HG02642 (cell line): ENCODE data around the gene MYT1.

Experiments
- ATAC-seq: cut with Tn5 transposase; IDR thresholded peaks from one replicate; pipeline ENCODE4 v1.9.1; 2021; ENCODE audit warnings: mild to moderate bottlenecking; ENCODE audit not compliant: unreplicated experiment, poor library complexity

Gene MYT1

DNA sequence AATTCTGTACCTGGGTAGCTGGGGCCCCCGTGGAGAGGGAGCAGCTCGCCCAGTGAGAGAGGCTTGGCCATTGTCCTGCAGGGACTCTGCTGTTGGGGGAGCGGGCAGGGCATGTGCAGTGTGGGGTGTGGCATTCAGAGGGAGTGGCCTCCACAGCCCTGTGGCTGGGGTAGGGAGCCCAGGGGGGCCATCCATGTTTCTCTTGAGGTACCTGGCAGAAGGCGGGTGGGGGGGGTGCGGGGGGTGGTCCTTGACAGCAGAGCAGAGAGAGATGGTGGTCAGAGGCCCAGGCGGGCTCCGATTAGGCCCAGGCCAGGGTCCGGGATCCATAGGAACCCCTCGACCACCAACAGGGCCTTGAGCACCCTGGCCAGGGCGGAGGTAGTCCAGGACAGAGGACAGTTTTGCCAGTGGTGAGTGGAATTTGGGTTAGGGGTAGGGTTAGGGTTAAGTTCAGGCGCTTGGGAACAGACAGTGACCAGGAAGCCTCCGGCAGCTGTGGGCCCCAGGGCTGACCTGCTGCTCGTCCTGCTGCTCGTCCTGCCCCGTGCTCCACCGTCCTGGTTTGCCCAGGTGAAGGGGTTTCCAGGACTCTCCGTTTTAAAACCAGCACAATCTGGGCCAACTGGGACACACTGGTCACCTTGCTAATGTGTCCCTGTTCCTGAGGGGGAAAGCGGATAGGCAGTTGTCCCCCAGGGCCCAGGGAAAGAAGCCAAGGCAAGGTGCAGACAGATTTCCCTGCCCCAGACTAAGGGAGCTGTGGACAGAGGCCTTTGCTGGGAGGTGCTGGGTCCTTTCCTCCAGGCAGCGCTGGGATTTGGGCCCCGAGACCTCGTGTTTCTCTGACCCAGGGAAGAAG is 24.8 kb upstream of the MYT1 start:
- ATAC-seq, result no peak

DNA sequence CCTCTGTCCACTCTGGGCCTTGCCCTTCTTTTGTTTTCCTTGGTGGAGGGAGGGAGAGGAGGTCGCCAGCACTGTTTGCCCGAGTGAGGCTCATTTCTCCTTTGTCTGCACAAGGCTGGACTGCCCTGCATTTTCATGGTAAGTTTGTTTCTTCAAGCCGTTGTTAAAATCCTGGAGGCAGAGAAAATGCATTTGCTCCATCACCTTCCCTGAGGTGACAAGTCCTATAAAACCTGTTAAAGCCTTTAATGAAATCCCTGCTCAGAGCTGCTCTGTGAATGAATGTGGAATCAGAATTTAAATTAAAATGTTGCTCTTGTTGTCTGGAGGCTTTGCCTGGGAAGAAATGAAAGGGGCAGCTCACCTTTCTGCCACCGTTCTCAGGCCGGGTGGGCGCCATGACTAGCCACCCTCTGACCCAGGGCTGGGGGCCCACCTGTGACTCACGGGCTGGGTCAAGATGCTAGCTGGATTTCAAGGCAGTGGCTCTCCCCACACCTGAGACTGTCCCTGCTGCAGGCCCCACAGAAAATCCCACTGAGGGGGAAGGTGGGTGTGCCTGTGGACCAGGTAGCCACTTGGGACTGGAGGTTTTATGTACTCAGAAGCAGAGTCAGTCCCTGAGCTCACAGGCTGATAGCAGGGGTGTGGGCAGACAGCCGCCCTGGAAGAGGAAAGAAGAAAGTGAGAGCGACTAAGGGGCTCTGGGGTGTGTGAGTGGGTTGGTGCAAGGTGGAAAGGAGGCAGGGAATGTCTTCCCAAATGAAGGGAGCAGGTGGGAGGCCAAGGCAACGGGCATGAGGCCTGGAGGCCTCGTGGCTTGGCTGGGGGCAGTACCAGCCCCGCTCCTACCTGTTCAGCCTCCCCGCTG is 24.0 kb upstream of the MYT1 start:
- ATAC-seq, result no peak

DNA sequence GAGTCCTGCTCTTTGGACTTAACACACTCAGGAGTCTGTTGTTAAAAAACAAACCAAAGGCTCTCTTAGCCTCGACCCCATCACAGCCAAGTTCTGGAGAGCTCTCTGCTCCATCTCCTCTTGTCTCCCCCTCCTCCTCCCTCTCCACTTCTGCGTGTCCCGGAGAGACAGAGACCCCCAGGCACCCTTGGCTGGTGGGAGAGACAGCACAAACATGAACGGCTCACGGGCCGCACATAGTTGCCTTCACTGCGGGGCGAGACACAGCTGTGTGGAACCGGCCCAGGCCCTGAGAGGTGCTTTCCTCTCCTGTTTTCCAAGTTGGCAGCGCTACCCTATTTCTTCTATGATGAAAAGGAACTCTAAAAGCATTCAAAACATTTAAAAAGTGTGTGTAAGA is 23.3 kb upstream of the MYT1 start:
- ATAC-seq, result no peak

DNA sequence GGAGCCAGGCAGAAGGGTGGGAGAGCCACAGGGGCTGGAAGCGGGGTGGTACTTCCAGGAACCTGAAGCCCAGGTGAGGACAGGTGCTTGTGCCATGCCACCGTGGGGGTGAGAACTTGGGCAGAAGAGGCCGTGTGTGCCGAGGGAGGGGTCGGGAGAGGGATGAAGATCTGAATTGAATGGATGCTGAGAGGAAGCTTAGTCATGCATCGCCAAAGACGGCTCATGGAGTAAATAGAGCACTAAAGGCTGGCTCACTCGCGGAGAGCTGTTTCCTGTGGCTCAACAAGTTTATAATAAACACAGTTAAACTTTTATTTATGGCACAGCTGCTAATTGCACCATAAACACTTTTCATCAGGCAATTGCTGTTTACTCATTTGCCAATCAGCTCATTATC is 21.7 kb upstream of the MYT1 start:
- no peak for ATAC-seq

DNA sequence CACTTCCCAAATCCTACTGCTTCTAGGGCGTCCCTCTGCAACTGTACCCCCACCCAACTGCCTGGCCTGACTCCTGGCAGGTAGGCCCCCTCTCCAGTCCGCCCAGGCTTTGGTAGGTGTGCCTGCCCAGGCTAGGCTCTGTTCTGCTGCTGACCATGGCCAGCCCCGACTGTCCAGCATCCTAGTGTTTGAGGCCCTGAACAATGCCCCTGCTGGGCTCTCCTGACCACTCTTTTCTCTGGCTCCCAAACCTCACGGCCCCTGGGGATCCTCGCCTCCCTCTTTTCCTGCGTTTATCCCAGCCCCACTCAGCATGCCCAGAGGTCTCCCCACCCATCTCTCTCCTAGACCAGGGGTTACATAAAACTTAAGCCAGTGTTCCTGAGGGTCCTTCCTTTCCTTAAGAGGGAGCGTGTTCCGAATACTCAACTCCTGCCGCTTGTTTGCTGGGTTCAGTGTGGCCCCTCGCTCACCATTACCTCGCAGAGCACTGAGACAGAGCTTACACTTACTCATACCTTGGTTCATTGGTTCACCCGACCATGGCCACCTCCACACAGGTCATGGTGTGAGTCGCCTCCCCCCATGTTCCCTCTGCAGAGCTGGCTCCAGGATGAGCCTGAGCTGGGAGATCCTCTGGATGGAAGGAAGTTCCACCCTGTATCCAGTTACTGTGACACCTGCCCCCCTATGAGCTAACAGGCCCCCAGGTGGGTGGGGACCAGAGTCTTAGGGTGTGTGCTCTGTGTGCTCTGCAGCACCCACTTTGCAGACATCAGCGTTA is 21.0 kb upstream of the MYT1 start:
- no peak for ATAC-seq

DNA sequence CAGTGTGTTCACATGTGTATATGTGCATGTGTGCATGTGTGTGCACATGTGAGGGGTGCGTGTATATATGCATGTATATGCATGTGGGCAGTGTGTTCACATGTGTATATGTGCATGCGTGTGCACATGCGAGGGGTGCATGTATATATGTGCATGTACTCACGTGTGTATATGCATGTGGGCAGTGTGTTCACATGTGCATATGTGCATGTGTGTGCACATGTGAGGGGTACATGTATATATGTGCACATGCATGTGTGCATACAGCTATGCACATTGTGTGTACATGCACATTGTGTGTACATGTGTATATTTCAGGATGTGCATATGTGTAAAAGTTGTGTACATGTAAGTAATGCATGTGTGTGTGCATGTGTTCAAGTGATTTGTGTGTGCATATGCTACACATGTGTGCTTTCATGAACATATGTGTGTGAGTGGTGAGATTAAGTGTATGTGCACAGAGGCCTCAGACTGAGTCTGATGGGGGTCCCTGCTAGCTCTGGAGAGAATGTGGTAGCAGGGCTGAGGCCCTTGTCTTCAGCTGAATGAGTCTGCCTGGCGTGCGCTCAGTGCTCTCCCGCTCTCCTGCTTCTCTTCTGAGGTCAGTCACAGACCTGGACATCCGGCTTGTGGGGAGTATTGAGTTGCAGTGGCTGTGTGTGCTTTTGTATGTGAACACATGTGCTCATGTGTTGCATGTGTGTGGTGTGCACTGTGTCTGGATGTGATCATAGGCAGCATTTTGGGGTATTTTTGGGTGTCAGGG is 19.9 kb upstream of the MYT1 start:
- no peak for ATAC-seq

DNA sequence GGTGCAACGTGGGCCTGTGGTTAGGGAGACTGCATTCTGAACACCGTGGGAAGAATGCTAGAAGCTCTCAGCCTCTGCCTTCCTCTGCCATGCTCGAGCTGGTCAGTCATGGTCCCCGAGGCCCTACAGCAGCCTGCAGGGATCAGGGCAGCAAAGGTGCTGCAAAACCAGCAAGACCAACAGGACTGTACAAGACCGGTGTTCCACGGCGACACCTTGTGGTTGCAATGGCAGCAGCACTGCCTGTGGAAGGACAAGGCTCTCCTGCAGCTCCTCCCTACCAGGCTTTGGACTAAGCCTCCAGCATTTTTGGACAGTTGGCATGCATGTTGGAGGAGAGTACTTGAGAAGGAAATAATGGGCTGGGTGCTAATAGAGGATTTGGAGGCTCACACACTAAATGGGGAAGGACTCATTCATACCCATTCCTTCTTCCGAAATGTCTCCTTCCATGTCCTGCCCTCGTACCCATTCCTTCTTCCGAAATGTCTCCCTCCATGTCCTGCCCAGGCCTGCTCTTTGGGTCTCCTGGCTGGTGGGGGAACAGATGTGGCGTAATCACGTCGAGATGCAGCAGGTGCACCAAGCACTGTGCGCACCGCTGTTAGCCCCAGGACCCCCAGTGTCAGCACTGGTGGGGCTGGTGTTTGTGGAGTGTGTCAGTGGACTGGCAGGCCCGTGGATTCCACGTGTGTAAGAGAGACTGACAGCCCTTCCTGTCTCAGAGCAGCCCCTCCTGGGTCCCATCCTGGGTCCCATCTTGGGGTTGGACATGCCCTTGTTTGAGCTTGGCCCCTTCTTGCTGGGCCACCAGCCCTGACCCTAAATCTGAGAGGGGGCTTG is 18.6 kb upstream of the MYT1 start:
- no peak for ATAC-seq

DNA sequence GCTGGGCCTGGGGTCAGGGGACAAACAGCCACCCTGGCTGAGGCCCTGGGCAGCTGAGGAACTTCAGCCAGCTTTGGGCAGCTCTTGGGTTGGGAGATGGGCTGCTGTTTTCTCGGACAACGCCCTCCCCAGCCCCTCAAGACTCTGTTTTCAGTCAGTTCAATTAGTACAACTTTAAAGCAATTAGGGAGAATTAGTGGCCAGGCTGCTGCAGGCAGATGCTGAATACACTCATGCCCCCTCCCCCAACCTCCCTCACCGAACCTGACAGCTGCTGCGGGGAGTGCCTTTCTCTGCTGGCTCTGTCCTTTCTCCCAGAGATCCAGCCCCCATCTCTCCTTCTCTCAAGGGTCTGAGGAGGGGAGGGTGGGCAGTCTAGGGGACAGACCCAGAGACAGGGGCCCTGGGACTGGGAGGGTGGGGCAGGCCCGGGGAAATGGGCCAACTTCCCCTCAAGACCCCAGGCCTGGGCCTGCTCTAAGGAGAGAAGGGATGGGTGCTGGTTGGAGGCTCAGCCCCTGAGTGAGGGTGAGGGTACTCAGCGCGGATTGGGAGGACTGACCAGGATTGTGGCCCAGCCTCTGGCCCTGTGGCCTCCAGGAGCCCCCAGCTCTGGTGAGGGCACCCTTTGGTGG is 17.8 kb upstream of the MYT1 start:
- no peak for ATAC-seq

DNA sequence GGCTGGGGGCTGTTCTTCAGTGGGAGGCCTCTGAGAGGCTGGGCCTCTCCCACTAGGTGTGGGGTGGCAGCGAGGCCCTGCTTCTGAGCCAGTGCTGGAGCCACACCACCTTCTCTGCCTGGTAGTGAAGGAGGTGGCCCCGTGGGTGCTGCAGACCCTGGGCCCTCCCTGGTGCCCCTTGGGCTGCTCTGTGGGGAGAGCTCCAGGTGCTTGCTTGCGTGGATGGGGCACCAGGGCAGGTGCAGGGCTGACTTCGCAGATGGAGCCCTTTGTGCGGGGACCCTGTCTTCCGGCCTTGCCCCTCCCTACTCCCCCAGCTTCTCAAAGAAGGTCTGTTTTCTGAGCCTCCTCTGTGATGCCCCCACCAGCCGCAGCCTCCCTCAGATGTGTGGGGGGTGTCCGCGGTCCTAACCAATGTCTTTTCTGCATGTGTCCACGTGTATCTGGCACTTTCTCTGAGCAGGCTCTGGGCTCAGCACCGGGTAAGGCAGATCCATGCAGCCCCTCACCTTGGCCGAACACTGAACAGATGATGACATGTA is 17.2 kb upstream of the MYT1 start:
- no peak for ATAC-seq

DNA sequence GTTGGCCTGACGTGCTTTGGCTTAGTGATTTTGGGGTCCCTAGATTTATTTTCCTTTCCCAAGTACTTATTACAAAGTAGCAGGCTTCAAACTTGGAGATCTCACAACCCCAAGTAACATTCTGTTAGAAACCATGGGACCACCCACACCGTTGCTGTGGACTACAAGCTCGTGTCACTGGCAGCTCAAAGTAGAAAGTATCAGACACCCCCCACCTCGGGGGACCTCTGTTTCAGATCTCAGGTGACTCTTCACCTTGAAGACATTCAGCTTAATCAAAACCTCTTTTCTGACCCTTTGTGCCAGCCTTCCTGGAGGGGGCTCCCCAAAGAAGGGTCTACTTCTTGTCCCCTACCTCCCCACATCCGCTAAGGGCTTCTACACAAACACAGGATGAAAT is 15.7 kb upstream of the MYT1 start:
- ATAC-seq, result no peak

DNA sequence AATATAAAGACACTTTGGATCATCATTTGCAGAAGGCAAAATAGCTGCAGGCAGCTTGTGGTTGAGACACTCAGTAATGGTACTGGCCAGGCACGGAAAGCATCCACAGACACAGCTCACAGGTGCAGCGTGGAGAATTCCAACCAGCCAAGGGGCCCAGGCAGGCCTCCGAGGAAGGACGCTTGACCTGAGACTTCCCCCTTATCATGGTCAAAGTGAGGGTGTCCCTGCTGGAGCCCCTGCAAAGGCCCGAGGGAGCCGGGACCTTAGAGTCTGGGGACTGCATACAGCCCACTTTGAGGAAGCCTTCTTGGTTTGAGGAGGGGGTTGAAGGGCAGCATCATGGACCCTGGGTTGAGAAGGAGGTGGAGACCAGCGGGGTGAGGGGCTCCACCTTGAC is 15.1 kb upstream of the MYT1 start:
- no peak for ATAC-seq

DNA sequence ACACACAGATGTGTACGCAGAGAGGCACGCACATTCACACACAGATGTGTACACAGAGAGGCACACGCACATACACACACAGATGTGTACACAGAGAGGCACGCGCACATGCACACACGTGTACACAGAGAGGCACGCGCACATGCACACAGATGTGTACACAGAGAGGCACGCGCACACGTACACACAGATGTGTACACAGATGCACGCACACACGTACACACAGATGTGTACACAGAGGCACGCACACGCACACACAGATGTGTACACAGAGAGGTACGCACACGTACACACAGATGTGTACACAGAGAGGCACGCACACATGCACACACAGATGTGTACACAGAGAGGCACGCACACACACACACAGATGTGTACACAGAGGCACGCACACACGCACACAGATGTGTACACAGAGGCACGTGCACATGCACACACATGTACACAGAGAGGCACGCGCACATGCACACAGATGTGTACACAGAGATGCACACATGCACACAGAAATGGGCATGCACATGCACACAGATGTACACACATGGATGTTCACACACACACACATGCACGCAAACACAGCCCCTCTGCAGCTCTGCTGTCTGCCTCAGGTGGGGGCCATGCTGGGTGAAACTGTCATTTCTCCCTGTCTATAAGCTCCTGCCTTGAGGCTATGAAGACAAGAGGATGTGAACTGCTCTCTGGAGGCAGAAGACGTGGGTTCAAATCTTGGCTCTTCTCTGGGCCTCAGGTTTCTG is 14.3 kb upstream of the MYT1 start:
- no peak for ATAC-seq

DNA sequence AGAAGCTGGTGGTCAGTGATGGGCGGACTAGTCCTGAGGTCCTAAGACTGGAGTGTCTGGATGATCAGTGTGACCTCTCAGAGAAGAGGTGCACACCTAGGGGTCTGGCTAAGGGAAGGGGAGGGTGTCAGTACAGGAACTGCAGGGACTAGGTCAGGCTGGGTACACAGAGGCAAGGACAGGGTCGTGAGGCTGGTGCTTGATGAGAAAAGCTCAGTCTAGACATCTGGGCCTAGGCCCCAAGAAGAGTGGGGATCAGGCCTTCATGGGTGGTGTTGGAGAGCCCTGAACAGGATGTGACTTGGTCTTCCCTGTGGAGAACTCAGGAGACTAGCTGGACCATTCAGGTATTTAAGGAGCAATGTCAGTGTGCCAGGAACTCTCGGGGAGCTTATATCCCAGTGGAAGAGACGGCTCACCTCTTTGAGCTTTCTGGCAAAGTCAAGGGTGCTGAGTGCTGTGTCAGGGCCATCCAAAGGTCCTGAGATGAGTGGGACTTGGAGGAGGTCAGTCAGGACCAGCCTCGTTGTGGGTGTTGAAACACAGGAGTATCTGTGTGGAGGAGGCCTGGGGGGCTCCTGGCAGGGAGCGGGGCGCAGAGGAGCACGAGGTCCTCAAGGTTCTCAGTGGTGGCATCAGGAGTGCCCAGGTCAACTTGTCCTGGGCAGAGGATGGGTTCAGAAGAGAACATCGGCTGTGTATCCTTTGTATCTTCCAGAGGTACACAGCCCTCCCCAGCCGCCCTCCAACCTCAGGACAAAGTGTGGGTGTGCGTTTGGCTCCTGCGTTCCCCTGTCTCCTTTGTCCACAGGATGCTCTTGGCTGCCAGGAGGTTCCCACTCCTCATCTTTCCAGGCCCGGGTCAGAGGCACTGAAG is 13.3 kb upstream of the MYT1 start:
- no peak for ATAC-seq

DNA sequence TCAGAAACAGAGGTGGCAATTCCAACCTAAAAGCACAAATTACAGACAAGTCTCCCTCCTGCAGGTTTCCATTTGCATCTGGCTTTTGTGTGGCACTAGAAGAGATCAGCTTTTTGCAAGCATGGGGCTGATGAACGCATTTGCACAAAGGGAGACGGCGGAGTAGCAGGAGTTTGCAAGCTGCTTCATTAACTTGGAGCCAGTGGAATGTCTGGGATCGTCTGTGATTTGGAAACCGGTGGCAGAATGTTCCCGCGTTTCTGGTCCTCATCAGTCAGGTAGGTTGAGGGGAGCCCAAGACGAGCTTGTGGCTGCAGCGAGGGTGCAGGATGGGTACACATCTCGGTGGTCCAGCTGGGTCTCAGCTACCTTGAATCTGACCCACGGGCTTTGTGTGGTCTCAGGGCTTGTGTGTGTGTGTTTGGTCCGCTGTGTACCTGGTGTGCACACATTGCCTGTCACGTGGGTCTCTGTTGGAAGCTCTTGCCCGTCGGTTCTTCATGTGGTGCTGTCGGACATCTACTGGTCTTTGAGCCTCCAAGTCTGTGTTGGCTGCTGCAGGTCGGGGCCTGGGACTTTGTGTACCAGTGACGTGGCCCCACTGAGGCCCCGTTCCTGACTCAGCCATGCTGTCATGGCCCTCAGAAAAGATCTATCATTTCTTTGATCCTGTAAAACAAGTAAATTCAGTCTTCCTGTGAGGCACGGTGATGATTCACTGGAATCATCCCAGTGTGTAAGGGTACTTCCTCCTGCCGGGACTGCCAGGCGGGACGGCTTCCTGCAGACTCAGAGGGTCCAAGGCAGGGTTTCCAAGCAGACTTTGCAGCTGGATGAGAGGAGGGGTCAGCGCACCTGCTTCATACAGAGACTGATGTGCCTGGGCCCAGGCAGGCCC is 12.4 kb upstream of the MYT1 start:
- no peak for ATAC-seq

DNA sequence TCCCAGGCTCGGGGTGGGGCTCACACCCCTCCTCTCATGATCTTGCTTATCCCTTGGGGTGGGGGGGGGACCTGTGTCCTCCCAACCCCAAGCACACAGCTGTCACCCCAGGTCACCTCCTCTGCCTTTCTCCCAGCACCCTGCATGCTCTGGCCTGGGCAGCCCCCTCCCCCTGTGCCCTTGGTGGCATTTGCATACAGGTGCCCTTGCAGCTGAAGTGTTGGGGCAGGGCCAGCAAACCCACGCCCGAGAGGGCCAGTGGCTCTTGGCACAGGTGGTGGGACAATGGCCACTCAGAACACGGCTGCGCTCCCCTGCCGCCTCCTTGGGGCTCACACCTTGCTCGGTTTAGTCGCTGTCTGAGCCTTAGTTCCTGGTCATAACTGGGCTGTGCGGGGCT is 11.3 kb upstream of the MYT1 start:
- no peak for ATAC-seq

DNA sequence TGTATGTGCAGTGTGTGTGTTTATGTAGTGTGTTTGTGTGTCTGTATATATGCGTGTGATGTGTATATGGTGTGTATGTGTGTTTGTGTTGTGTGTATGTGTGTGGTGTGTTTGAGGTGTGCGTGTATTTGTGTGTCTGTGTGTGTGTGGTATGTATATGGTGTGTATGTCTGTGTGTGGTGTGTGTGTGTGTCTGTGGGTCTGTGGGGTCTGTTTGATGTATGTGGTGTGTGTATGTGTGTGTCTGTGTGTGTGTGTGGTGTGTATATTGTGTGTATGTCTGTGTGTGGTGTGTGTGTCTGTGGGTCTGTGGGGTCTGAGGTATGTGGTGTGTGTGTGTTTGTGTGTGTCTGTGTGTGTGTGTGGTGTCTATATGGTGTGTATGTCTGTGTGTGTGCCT is 10.8 kb upstream of the MYT1 start:
- ATAC-seq, result no peak
